ENCODE data around the gene NCAM1. TPM values are rescaled to one million over a fixed set of nuclear protein-coding genes. Genes with fewer than 3 reads are reported as not detected.

Gene NCAM1
- total and polyA plus RNA-seq, 8 donors = 1.7 to 45.0 (median 37.6) TPM

- H3K9me3 ChIP-seq = no peaks in the 10 kb centered on the region
- H3K27ac ChIP-seq = no peak overlapping the region
- ATAC-seq (no peak), DNase-seq (peak in 1 of 4 donors; percentile 23)
- H3K4me3 ChIP-seq = no peak overlapping the region
- no peak for TF ChIP-seq CTCF (IDR thresholded peaks at IDR 0.05)
- intact Hi-C loops (cut with DNase I) = no loop called here
- no peaks in the 10 kb centered on the region for H3K36me3 ChIP-seq
- no peaks in the 10 kb centered on the region for H3K27me3 ChIP-seq
- H3K4me1 ChIP-seq = no peaks in the 10 kb centered on the region
Measured at GRCh38 chr11:113278925-113279324, 317.7 kb downstream of the NCAM1 start.

GRCh38 chr11:113279591-113279990, 318.4 kb downstream of the NCAM1 start:
- H3K27me3 ChIP-seq = no peaks in the 10 kb centered on the region
- H3K9me3 ChIP-seq = no peaks in the 10 kb centered on the region
- no peak overlapping the region for H3K4me3 ChIP-seq
- intact Hi-C loops (cut with DNase I) = no loop called here
- no peak for TF ChIP-seq CTCF (IDR thresholded peaks at IDR 0.05)
- no peaks in the 10 kb centered on the region for H3K4me1 ChIP-seq
- no peak overlapping the region for H3K27ac ChIP-seq
- ATAC-seq = no peak
- DNase-seq = no peak
- no peaks in the 10 kb centered on the region for H3K36me3 ChIP-seq

- H3K27ac ChIP-seq = no peak overlapping the region
- H3K27me3 ChIP-seq = no peaks in the 10 kb centered on the region
- ATAC-seq = no peak
- no peaks in the 10 kb centered on the region for H3K4me1 ChIP-seq
- intact Hi-C loops (cut with DNase I) = loop anchor here in 1 of 2 donors (10.0 kb wide), 1 partner anchor 696 kb away; no protein-coding TSS in a partner anchor
- H3K4me3 ChIP-seq = no peak overlapping the region
- TF ChIP-seq CTCF (IDR thresholded peaks at IDR 0.05) = no peak
- DNase-seq = no peak
- no peaks in the 10 kb centered on the region for H3K9me3 ChIP-seq
- H3K36me3 ChIP-seq = no peaks in the 10 kb centered on the region
Measured at GRCh38 chr11:113281052-113281725, 320.0 kb downstream of the NCAM1 start.

GRCh38 chr11:113282898-113283437, 321.7 kb downstream of the NCAM1 start:
- intact Hi-C loops (cut with DNase I) = loop anchor here in 1 of 2 donors (10.0 kb wide), 1 partner anchor 698 kb away; no protein-coding TSS in a partner anchor
- DNase-seq (no peak), ATAC-seq (no peak)
- Histone ChIP-seq H3K4me1 (no peaks in the 10 kb centered on the region), H3K36me3 (no peaks in the 10 kb centered on the region), H3K27me3 (no peaks in the 10 kb centered on the region), H3K27ac (no peak overlapping the region), H3K4me3 (no peak overlapping the region), H3K9me3 (no peaks in the 10 kb centered on the region)
- TF ChIP-seq CTCF (IDR thresholded peaks at IDR 0.05) = no peak

GRCh38 chr11:113283881-113284280, 322.7 kb downstream of the NCAM1 start:
- Histone ChIP-seq H3K27me3 (no peaks in the 10 kb centered on the region), H3K4me3 (no peak overlapping the region), H3K36me3 (no peaks in the 10 kb centered on the region), H3K4me1 (no peaks in the 10 kb centered on the region), H3K9me3 (no peaks in the 10 kb centered on the region), H3K27ac (no peak overlapping the region)
- DNase-seq = no peak
- TF ChIP-seq CTCF (IDR thresholded peaks at IDR 0.05) = no peak
- no peak for ATAC-seq
- intact Hi-C loops (cut with DNase I) = loop anchor here in 1 of 2 donors (10.0 kb wide), 1 partner anchor 699 kb away; no protein-coding TSS in a partner anchor
